GM10248 (cell line): ENCODE data around the gene ARHGEF10L.
"Not testable (repeated sequence)": the region's sequence is repeated elsewhere in the genome, so short reads cannot be mapped to it uniquely, and the experiment has no call there.

Source experiments
- CTCF ChIA-PET: fragments of 300-600 bp; sonication (Branson Sonifier 250); formaldehyde crosslinking; extraction: SDS; loops from one replicate; lab custom pipeline; 2021; ENCODE audit warnings: antibody characterized with exemption; lab: Yijun Ruan, JAX
- POLR2A ChIA-PET: fragments of 350-650 bp; sonication (Branson Sonifier 250); formaldehyde crosslinking; extraction: SDS; loops from one replicate; lab custom pipeline; 2020; ENCODE audit warnings: antibody characterized with exemption; lab: Yijun Ruan, JAX
- DNase-seq: peaks from one replicate; pipeline ENCODE4 v3.0.0; 2012; ENCODE audit errors: extremely low spot score
- CTCF ChIP-seq: IDR thresholded peaks from 2 replicates; pipeline ENCODE4 v1.5.1; 2012; ENCODE audit warnings: mild to moderate bottlenecking, low read depth; ENCODE audit errors: extremely low read depth, missing control alignments, control extremely low read depth

The ARHGEF10L gene

GRCh38 chr1:17539477-17540254 lies at the start of gene ARHGEF10L:
Gene ARHGEF10L, plus strand, starts transcription at chr1:17539698. Its CDS starts 40,898 bp downstream, at chr1:17580596.
- CTCF ChIA-PET = no interaction called here
- TF ChIP-seq CTCF = no peak
- no peak for DNase-seq
- POLR2A ChIA-PET = no interaction called here

DNA sequence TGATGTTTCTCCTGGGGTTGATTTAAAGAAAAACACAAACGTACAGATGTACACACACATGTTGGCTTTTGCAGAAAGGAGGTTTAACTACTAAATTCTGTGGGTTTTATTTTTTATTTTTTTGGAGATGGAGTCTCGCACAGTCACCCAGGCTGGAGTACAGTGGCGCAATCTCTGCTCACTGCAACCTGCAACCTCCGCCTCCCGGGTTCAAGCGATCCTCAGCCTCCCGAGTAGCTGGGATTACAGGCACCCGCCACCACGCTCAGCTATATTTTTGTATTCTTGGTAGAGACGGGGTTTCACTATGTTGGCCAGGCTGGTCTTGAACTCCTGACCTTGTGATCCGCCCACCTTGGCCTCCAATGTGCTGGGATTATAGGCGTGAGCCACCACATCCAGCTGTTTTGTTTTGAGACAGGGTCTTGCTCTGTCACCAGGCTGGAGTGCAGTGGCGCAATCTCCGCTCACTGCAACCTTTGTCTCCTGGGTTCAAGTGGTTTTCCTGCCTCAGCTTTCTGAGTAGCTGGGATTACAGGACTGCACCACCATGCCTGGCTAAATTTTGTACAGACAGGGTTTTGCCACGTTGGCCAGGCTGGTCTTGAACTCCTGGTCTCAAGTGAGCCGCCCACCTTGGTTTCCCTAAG lies 49.6 kb upstream of the ARHGEF10L start:
- DNase-seq = not testable (repeated sequence)
- CTCF ChIA-PET = interaction anchor here (1.6 to 2.9 kb wide), 3 partner anchors 13 to 117 kb away, joined by 5 to 10 read pairs (median 7); no protein-coding TSS in a partner anchor

GRCh38 chr1:17490667-17491066 lies 48.8 kb upstream of the ARHGEF10L start:
- POLR2A ChIA-PET = not testable (repeated sequence)

More for the DNA sequence above, 49.6 kb upstream of the ARHGEF10L start:
- POLR2A ChIA-PET = not testable (repeated sequence)

GRCh38 chr1:17494114-17494729 lies 45.3 kb upstream of the ARHGEF10L start:
- CTCF ChIA-PET = interaction anchor here (0.6 to 6.5 kb wide), 18 partner anchors 9 to 130 kb away, joined by 3 to 88 read pairs (median 5); no protein-coding TSS in a partner anchor
- POLR2A ChIA-PET = no interaction called here
- peak; percentile 94 for TF ChIP-seq CTCF
- peak; percentile 82 for DNase-seq

More at GRCh38 chr1:17490667-17491066, 48.8 kb upstream of the ARHGEF10L start:
- DNase-seq = not testable (repeated sequence)
- CTCF ChIA-PET = interaction anchor here (1.3 to 2.9 kb wide), 2 partner anchors 117 to 171 kb away, joined by 3 to 10 read pairs; no protein-coding TSS in a partner anchor

DNA sequence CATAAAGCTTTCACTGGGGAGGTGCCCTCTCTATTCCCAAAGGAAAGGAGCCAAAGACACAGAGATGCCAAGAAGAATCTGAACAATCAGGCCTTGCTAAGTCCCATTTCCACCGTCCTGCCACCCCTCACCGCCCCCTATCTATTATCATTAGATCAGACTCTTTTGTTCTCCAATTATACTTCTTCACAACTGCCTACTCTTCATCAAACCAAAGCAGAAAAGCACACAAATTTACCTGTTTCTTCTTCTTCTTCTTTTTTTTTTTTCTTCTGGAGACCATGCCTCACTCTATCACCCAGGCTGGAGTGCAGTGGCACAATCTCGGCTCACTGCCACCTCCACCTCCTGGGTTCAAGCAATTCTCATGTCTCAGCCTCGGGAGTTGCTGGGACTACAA lies 43.1 kb upstream of the ARHGEF10L start:
- no peak for DNase-seq
- CTCF ChIA-PET = interaction anchor here (0.8 to 6.5 kb wide), 2 partner anchors 110 to 1085 kb away, joined by 3 to 88 read pairs; no protein-coding TSS in a partner anchor
- TF ChIP-seq CTCF = no peak
- POLR2A ChIA-PET = no interaction called here

GRCh38 chr1:17498214-17498613 lies 41.3 kb upstream of the ARHGEF10L start:
- CTCF ChIA-PET = interaction anchor here (6.5 kb wide), 1 partner anchor 108 kb away, joined by 88 read pairs; no protein-coding TSS in a partner anchor
- no peak for TF ChIP-seq CTCF
- POLR2A ChIA-PET = no interaction called here
- DNase-seq = no peak

DNA sequence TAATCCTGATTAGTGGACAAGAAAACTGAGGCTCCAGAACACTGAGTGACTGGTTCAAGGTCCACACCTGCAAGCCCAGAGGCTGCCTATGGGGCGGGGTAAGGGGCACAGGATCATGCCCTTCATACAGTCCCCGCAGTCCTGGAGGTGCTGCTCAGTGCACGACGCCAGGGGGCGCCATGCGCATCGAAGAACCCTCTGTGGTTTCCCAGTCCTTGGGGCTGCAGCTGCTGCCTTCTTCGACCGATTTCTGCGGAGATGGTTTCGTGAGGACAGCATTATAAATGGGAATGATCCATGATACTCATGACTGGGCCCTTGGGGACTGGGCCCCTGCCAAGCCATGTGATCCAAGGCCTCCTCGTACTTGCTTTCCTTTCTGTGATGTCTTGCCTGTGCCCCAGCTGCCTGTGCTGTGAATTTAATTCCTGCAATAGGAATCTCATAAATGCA lies 37.1 kb upstream of the ARHGEF10L start:
- ChIA-PET POLR2A (no interaction called here), CTCF (interaction anchor here (0.6 to 10.3 kb wide), 33 partner anchors 8 to 1079 kb away, joined by 3 to 206 read pairs (median 5); no protein-coding TSS in a partner anchor)
- peak; percentile 89 for TF ChIP-seq CTCF
- DNase-seq = peak; percentile 77
